HG03135 (cell line): Measurements from ENCODE around the gene ERC1.
"Not testable (repeated sequence)": the region's sequence is repeated elsewhere in the genome, so short reads cannot be mapped to it uniquely, and the experiment has no call there.

ENCODE experiments used
- ATAC-seq: cut with Tn5 transposase; IDR thresholded peaks from one replicate; pipeline ENCODE4 v1.9.1; 2021; ENCODE audit warnings: mild to moderate bottlenecking, moderate library complexity; ENCODE audit not compliant: unreplicated experiment

ERC1 gene

GRCh38 chr12:1020389-1020788 lies 29.4 kb downstream of the ERC1 start:
- no peak for ATAC-seq

- no peak for ATAC-seq
Measured at GRCh38 chr12:1022032-1022970, 31.3 kb downstream of the ERC1 start.

- ATAC-seq: no peak
Measured at GRCh38 chr12:1030779-1031178, 39.8 kb downstream of the ERC1 start.

- ATAC-seq: no peak
Measured at GRCh38 chr12:1034243-1034642, 43.2 kb downstream of the ERC1 start.

- ATAC-seq: no peak
Measured at GRCh38 chr12:1034751-1035457, 43.9 kb downstream of the ERC1 start.

GRCh38 chr12:1041478-1041877 lies 50.5 kb downstream of the ERC1 start:
- no peak for ATAC-seq

GRCh38 chr12:1044199-1044598 lies 53.2 kb downstream of the ERC1 start:
- no peak for ATAC-seq

GRCh38 chr12:1044696-1045095 lies 53.7 kb downstream of the ERC1 start:
- no peak for ATAC-seq

- ATAC-seq: no peak
Measured at GRCh38 chr12:1046727-1047126, 55.7 kb downstream of the ERC1 start.

GRCh38 chr12:1047898-1048660 lies 57.1 kb downstream of the ERC1 start:
- ATAC-seq: no peak

- no peak for ATAC-seq
Measured at GRCh38 chr12:1050059-1050707, 59.2 kb downstream of the ERC1 start.

- ATAC-seq: not testable (repeated sequence)
Measured at GRCh38 chr12:1051672-1052071, 60.6 kb downstream of the ERC1 start.

- ATAC-seq: no peak
Measured at GRCh38 chr12:1053690-1054089, 62.7 kb downstream of the ERC1 start.

- no peak for ATAC-seq
Measured at GRCh38 chr12:1054117-1054870, 63.3 kb downstream of the ERC1 start.

- no peak for ATAC-seq
Measured at GRCh38 chr12:1056390-1056789, 65.4 kb downstream of the ERC1 start.

- no peak for ATAC-seq
Measured at GRCh38 chr12:1058423-1058822, 67.4 kb downstream of the ERC1 start.

- no peak for ATAC-seq
Measured at GRCh38 chr12:1059162-1059561, 68.1 kb downstream of the ERC1 start.

- ATAC-seq: no peak
Measured at GRCh38 chr12:1063852-1064251, 72.8 kb downstream of the ERC1 start.

- ATAC-seq: no peak
Measured at GRCh38 chr12:1064317-1064716, 73.3 kb downstream of the ERC1 start.

- no peak for ATAC-seq
Measured at GRCh38 chr12:1065629-1066028, 74.6 kb downstream of the ERC1 start.
